ENCODE results near the gene C2orf76. TPM values are rescaled to one million over a fixed set of nuclear protein-coding genes. Genes with fewer than 3 reads are reported as not detected.

The C2orf76 gene
- total RNA-seq, 1 experiment from 2014 or later = 11.2 TPM

DNA sequence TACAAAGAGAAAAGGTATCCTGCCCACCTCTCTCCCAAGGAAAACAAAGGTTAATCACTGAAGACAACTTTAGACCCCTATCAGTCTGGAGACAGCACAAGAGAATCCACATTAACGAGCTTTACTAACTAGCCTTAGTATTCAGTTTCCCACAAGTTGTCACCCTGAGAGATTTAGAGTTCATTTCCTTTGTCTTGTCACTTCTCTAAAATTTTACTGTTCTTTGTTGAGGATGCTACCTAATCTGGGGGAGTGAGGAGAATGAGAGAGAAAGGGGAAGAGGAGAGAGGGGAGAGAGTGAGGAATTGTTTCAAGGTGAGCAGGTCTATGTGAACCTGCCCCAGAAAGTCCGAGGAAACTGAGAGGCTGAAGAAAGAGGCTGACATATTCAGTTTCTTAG, 28.4 kb downstream of the C2orf76 start:
- no peak for DNase-seq (ENCODE audit: low read depth)

DNA sequence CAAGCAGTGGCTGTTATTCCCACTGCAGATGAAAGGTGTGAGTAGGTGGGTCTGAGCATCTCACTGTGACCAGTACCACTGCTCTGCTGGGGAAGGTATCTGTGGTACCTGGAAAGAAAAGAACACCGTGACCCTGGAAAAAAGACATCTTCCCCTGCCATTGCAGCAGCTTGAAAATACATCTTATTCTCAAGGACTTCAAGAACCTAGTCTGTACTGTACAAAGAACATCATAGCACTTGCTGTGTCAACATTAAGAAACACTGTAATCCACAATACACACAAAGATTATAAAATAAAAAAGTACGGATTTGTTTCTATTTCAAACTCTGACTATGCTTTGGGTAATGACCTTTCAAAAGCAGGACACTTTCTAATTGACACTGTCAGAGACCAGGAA, 28.9 kb downstream of the C2orf76 start:
- DNase-seq (ENCODE audit: low read depth) = no peak

DNA sequence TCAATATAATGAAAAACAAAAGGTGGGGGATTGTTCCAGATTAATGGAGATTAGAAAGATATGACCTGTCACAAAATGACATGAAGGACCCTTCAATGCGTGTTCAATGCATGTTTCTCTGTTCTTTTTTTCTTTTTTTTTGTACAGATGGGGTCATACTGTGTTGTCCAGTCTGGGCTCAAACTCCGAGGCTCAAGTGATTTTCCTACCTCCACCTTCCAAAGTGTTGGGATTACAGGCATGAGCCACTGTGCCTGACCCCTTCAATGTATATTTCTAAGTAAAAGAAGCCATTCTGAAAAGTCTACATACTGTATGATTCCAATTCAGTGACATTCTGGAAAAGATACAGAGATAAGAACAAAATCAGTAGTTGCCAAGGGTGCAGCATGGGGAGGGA, 32.8 kb downstream of the C2orf76 start:
- no peak for DNase-seq (ENCODE audit: low read depth)

DNA sequence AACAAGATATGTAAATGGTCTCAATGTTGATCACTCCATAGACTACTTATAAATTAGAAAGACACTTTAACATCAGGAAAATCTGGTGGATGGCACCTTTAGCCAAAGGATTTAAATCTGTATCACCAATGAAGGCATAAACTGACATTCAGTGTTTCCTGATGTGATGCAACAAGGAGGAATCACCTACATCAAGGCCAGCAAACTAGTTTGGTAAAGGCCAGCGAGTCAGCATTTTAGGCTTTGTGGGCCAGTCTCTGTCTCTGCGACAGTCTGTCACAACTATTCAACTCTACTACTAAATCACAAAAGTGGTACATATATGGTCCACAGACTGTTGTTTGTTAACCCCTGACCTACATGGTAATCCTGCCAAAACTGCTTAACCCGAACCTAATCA, 33.3 kb downstream of the C2orf76 start:
- no peak for DNase-seq (ENCODE audit: low read depth)

DNA sequence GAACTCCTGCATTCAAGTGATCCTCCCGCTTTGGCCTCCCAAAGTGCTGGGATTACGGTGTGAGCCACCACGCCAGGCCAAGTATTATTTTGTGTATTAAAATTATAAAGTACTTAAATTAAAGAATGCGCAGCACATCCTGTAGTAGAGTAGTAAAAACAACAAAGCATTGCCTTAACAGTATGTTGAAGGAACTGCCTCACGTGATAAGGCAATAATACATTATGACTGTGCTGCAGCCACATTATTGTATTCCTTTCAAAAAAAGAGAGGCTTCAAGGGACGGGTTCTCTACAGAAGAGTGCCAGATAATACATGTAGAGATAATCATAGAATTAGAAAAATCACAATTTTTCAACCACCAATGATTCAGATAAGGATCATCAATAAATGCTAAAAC, 33.7 kb downstream of the C2orf76 start:
- no peak for DNase-seq (ENCODE audit: low read depth)

DNA sequence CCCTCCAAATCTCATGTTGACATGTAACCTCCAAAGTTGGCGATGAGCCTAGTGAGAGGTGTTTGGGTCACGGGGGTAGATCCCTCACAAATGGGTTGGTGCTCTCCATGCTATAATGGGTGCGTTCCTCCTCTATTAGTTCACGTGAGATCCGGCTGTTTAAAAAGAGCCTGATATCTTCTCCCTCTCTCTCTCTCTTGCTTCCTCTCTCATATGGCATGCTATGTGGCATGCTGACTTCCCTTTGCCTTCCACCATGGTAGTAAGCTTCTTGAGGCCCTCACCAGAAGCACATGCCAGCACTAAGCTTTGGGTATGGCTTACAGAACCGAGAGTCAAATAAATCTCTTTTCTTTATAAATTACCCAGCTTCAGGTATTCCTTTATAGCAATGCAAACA, 39.2 kb downstream of the C2orf76 start:
- DNase-seq (ENCODE audit: low read depth) = no peak

- no peak for DNase-seq (ENCODE audit: low read depth)
These were observed 39.7 kb downstream of the C2orf76 start for GRCh38 chr2:119326938-119327337.

- no peak for DNase-seq (ENCODE audit: low read depth)
These were observed 41.9 kb downstream of the C2orf76 start for GRCh38 chr2:119324685-119325270.

GRCh38 chr2:119323459-119323858, 43.2 kb downstream of the C2orf76 start:
- DNase-seq (ENCODE audit: low read depth) = no peak

DNA sequence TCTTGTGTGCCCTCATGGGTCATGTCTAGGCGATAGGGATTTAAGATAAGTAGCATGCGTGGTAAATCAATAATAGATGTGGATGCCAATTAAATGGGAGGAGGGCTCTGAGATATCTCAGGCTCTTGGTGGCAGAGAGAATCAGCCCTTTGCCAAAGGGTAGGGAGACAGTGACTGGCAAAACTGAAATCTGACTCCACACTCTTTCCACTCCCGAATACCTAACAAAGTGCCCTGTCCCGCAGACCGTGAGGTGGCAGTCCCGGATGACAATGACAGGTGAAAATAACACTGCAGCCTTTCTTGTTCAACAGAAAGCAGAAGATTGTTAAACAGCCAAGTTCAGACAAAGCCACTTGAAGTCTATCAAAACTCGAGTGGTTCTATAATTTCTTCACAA, 47.0 kb downstream of the C2orf76 start:
- DNase-seq (ENCODE audit: low read depth) = no peak

DNA sequence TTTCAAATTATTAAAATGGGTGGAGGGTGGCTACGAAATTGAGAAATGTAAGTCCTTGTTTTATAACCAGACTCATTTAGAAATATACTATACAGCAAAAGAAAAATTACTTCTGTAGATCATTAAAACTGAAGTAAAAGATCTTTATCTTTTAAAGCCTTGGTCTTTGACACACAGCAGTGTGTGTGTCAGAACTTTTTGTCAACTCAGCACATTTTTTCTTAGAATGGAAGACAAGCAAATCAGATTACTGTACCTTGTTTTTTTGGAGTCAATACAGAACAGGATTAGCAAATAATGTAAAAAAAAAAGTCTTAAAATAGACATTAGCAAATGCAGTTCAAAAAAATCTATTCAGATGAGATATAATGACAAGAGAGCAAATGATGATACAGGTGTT, 49.1 kb downstream of the C2orf76 start:
- DNase-seq (ENCODE audit: low read depth) = no peak

- no peak for DNase-seq (ENCODE audit: low read depth)
These were observed 50.6 kb downstream of the C2orf76 start for GRCh38 chr2:119316066-119316465.

DNA sequence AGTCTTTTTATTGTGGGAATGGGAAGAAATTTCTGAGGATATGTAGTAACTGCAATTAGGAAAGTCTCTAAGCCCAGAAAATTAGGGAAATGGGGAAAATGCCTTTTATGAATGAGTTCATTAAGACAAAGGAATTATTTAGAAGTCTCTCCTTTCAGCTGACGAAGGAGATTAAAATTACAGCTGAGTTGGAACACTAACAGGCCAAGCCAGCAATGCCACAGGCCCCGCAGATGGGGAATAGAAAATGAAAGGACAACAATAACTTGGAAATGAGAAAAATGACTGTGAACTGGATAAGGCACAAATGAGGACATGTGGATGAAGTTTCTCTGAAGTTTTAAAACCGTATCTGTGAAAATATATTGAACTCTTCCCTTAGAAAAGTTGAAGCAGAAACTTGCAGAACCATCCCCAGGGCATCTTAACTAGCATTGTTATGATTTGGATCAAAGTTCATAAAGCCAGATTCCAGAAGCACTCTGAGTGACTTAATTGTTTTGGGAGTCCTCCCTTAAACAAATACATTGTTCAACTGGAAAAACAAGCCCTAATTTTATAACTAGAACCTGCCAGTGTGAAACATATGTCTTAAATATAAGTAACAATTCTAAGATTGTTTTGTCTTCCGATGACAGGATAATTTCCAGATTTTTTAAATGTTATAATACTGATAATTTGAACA, 51.3 kb downstream of the C2orf76 start:
- no peak for DNase-seq (ENCODE audit: low read depth)

- no peak for DNase-seq (ENCODE audit: low read depth)
These were observed 54.8 kb downstream of the C2orf76 start for GRCh38 chr2:119311831-119312230.

DNA sequence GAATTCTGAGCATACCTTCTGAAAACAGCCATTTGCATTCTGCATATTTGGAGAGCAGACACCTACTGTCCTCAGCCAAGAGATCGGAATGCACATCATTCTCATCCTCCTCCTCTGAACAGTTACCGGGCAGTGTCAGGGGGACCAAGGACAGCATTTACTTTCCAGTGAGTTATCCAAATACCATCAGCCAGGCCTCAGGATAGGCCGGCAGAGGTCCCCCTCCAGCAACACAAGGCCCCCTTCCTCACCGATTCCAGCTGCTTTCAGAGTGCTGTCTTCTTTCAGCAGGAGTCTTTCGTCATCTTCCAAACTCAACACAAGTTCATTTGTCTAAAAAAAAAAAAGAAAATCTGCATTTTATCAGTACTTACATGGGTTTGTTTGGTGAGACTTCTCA, 55.3 kb downstream of the C2orf76 start:
- DNase-seq (ENCODE audit: low read depth) = no peak

GRCh38 chr2:119308793-119309330, 57.8 kb downstream of the C2orf76 start:
- DNase-seq (ENCODE audit: low read depth) = no peak

- DNase-seq (ENCODE audit: low read depth) = no peak
These were observed 59.1 kb downstream of the C2orf76 start for GRCh38 chr2:119307419-119308140.

- no peak for DNase-seq (ENCODE audit: low read depth)
These were observed 60.4 kb downstream of the C2orf76 start for GRCh38 chr2:119306196-119306590.

DNA sequence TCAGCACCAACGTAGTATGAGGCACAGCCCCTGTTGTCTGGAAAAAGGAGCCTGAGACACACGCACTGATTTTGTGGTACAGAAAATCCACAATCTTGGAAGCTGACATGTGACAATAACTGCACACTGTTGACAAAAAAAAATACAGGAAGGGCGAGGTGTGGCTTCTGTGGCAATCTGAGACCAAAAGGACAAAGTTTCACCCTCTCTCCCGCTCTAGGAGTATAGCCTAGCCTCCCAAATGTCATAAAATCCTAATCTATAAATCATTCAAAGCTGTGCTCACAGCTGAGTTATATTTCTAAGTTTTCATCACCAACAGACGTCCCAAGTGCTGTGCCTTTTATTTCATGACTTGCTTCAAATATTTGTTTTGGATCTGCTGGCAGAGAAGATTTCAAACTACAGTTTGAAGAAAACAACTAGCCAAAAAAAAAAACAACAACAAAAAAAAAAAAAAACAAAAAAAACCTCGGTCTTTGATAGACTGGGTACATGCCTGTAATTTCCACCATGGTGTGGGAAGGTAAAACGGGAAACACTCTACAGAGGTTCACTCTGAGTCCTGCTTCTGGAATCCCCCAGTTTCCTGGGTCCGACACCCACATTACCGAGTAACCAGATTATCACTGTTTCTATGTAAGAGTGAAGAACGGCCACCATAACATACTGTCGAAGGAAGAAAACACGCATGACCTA, 61.0 kb downstream of the C2orf76 start:
- DNase-seq (ENCODE audit: low read depth) = no peak

DNA sequence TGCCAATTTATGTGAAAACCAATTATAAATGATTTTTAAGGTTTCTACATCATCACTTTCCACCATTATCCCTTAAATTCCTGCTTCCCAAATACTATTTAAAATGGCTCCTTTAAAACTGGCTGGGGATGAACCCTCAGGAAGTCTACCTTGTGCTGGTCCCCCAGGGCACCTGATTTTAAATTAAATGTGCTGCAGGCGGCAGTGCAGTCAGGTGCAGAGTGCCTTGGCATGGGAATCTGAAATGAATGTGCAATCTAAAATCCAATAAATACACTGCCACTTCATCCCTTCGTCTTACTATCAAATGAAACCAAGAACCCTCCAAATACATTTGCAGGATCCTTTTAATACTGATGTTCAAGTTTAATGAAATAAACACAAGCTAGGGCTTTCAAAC, 61.8 kb downstream of the C2orf76 start:
- DNase-seq (ENCODE audit: low read depth) = no peak

- peak; percentile 30 for DNase-seq (ENCODE audit: low read depth)
These were observed 65.2 kb downstream of the C2orf76 start for GRCh38 chr2:119301413-119301812.

DNA sequence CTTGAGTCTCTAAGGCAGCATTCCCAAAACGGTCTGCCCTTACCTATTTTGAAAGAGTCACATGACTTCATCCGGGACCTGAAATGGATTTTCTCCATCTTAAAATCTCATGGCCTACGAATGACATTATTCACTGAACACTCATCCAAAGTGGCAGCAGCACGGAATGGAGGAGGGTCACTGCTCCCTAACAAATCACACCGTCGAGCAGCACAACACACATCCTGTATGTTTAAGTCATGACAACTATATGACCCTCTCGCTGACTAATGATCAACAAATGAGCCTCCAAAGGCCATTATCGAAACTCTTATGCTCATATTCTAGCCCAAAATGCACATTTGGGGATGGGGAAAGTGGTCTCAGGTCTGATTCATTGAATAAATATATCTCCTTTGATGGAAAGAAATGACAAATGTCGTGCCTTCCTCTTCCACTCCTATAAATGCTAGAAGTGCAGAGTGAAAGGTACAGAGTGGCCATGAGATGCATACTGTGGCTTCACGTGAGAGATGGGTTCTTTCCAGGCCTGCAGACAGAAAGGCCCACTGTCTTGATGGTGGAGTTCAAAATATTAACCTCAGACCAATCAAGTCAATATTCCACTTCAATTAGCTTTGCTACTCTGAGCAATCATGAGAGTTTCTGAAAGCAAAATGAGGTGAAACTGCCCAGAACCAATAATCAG, 70.8 kb downstream of the C2orf76 start:
- no peak for DNase-seq (ENCODE audit: low read depth)
